K562 treated with DMSO at 1 percent for 24 hours (cell line): ENCODE measurements around the gene ASIC5. TPM values are rescaled to one million over a fixed set of nuclear protein-coding genes. Genes with fewer than 3 reads are reported as not detected.

Source experiments
- total RNA-seq: library from RNA; unstranded; fragments of 300-600 nt; gene quantifications from 2 replicates; pipeline ENCODE4 v1.2.3, GENCODE V29; 2022; ENCODE audit warnings: low read depth; ENCODE audit not compliant: insufficient read depth

The ASIC5 gene, protein sequence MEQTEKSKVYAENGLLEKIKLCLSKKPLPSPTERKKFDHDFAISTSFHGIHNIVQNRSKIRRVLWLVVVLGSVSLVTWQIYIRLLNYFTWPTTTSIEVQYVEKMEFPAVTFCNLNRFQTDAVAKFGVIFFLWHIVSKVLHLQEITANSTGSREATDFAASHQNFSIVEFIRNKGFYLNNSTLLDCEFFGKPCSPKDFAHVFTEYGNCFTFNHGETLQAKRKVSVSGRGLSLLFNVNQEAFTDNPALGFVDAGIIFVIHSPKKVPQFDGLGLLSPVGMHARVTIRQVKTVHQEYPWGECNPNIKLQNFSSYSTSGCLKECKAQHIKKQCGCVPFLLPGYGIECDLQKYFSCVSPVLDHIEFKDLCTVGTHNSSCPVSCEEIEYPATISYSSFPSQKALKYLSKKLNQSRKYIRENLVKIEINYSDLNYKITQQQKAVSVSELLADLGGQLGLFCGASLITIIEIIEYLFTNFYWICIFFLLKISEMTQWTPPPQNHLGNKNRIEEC
- total RNA-seq, result not detected in 2 replicates

GRCh38 chr4:155866177-155866576 is at the start of gene ASIC5:
ASIC5 (minus strand) TSS chr4:155866277; CDS start chr4:155866226, 51 bp downstream.

GRCh38 chr4:155903453-155903852 is 37.4 kb upstream of the ASIC5 start, which contains the start of gene TDO2:
TDO2 (plus strand) TSS chr4:155903696; CDS start chr4:155903759, 63 bp downstream.

Other genes with a start within 250 kb of the ASIC5 start
- not detected in 2 replicates for gene GUCY1A1, start 199.4 kb downstream of the ASIC5 start, total RNA-seq
- not detected in 2 replicates for gene GUCY1B1, start 107.3 kb downstream of the ASIC5 start, total RNA-seq
- 0.21 and 0.66 TPM in 2 replicates for gene TDO2, start 37.4 kb upstream of the ASIC5 start, total RNA-seq
- gene CTSO, start 87.6 kb upstream of the ASIC5 start, total RNA-seq, result 0.44 TPM in 1 of 2 replicates, not detected in the other